Ovary (tissue), 3 donors: Measurements from ENCODE around the gene CST7.

Experiments used
- POLR2A ChIP-seq: fragments of 450-650 bp; IDR thresholded peaks from one replicate; pipeline ENCODE4 v1.6.1; 2017; ENCODE audit warnings: antibody characterized with exemption, mild to moderate bottlenecking, moderate library complexity
- TF ChIP-seq, protein P1 (sequence below), 3 donors: fragments of 450-650 bp in 2 of 3; fragments of 200-600 bp in 1 of 3; IDR thresholded peaks; one replicate each; pipeline versions ENCODE4 v1.5.1 to v1.8.0; 2016 to 2022; ENCODE audit warnings: antibody characterized with exemption in 3 of 3, mild to moderate bottlenecking in 1 of 3
- donor health status: DM: no; HTN: no; CAD: no.

DNA sequence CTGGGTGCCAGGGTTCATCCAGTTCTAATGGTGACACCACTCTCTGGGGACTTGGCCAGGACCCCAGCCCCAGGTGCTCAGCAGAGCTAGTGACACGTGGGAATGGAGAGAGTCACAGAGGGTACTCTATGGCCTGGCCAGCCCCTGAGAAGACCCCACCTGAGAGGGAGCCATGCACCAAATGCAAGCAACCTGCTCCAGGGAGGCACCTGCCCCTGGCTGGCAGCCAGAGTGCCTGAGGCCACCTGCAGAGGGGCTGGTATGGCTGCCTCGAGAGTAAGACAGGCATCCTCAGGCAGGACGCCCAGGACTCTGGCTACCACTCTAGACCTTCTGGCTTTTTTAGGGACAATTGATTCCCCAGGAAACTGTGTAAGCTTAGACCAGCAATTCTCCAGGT is 38.6 kb upstream of the CST7 start:
- TF ChIP-seq, protein P1, sequence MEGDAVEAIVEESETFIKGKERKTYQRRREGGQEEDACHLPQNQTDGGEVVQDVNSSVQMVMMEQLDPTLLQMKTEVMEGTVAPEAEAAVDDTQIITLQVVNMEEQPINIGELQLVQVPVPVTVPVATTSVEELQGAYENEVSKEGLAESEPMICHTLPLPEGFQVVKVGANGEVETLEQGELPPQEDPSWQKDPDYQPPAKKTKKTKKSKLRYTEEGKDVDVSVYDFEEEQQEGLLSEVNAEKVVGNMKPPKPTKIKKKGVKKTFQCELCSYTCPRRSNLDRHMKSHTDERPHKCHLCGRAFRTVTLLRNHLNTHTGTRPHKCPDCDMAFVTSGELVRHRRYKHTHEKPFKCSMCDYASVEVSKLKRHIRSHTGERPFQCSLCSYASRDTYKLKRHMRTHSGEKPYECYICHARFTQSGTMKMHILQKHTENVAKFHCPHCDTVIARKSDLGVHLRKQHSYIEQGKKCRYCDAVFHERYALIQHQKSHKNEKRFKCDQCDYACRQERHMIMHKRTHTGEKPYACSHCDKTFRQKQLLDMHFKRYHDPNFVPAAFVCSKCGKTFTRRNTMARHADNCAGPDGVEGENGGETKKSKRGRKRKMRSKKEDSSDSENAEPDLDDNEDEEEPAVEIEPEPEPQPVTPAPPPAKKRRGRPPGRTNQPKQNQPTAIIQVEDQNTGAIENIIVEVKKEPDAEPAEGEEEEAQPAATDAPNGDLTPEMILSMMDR (IDR thresholded peaks at IDR 0.05), result no peak
- TF ChIP-seq POLR2A, result no peak
